ENCODE data around the gene UBASH3A.

UBASH3A gene

DNA sequence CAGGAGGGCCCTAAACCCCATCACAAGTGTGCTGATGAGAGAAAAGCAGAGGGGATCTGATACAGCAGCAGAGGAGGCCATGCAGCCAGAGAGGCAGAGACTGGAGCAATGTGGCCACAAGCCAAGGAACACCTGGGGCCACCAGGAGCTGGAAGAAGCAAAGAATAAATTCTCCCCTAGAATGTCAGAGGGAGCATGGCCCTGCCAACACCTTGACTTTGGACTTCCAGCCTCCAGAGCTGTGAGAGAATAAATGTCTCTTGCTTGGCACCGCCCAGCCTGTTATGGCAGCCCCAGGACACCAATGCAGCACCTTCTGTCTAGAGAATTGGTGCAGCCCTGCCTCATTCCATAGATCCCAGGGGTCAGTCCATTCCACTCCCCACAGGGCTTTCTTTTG lies 25.3 kb downstream of the UBASH3A start:
- no peak for DNase-seq (ENCODE audit: low read depth in 1 of 2, low spot score in 1 of 2)

DNA sequence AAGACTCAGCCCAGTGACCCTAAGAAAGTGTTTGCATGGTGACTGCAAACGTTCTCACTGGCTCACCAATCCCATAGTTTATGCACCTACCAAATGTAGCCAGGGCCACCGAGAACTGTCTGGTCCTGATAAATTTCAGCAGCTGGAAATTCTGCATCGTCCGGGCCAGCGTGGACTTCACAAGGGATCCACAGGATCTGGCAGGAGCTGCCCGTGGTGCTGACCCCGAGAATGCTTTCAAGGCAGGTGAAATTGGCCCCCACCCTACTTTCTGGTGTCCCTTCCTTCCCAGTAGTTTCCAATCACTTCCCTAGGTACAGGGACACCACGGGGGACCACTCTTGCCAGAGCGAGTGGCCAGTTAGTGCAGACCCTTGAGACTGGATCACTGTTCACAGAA lies 26.2 kb downstream of the UBASH3A start:
- DNase-seq (ENCODE audit: low read depth in 1 of 2, low spot score in 1 of 2), result no peak

DNA sequence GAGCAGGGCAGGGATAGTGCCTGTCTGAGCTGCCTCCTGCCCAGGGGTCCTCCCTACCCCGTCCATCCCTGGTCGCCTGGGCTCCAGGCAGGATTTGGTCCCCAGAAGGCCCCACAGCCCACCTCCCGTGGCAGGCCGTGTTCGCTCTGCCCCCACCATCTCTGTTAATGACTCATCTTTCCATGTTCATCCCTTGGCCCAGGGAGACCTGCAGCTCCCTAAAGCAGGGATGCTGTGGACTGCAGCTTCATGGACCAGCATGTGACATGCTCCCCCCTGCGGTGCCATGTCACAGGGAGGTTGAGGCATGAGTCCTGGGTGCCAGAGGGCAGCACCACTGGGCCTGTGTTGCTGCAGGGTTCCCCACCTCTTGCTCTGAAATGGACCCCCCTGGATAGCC lies 26.8 kb downstream of the UBASH3A start:
- DNase-seq (ENCODE audit: low read depth in 1 of 2, low spot score in 1 of 2), result no peak

DNA sequence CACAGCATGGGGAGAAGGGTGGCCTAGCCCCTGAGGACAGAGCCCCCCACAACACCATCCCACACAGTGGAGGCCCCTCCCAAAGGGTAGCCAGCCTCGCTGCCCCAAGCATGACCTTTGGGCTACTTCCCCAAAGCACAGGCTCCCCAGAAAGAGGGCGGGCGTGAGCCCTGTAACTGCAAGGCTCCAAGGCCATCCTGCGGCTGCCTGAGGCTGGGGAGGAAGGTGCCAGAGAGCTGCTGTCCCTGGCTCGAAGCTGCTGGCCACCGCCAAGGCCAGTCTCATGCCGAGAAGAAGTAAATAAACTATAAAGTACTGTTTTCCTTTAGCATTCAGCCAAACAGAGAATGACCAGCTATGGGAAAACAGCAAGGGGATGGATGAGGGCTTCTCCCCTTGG lies 27.5 kb downstream of the UBASH3A start:
- DNase-seq (ENCODE audit: low read depth in 1 of 2, low spot score in 1 of 2), result no peak

DNA sequence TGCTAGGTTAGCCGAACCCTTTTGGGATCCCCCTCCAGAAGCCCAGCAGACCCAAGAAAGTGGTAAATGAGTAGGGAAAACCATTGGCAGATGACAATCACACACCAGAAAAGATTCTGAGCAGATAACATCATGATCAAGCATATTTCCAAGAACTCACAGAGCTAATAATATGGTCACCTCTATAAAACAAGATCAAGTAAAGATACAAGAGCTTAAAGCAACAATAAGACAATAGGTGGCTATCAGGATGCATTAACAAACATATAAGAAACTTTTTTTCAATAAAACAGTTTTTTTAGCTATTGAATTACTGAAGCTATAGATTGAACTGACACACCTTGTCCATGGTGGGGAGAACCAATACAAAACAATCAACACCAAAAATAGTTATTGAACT lies 29.0 kb downstream of the UBASH3A start:
- DNase-seq (ENCODE audit: low read depth in 1 of 2, low spot score in 1 of 2), result no peak

DNA sequence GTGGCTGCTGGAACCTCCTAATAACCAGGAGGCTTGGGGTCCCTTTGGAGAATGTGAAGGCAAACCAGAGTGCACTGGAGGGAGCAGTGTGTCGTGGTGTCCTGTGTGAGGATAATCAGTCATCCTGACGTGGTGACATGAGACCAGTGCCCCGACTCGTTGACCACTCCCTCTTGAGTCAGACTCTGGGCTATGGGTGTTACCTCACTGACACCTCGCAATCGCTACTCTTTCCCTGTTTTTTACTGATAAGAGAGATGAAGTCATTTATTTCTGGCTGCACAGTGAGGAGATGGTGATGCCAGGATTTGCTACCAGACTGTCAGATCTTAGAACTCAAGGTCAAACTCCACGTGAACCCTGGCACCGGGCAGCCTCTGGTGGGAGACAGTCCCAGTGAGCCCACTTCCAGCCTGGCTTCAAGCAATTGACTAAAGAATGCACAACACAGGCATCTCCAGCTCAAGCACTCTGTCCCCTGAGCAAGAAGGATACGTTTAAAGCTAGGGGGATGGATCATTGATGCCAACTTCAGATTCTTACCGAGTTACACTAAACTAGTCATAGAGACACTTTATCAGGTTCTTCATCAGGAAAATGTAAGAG lies 30.3 kb downstream of the UBASH3A start:
- no peak for DNase-seq (ENCODE audit: low read depth in 1 of 2, low spot score in 1 of 2)

DNA sequence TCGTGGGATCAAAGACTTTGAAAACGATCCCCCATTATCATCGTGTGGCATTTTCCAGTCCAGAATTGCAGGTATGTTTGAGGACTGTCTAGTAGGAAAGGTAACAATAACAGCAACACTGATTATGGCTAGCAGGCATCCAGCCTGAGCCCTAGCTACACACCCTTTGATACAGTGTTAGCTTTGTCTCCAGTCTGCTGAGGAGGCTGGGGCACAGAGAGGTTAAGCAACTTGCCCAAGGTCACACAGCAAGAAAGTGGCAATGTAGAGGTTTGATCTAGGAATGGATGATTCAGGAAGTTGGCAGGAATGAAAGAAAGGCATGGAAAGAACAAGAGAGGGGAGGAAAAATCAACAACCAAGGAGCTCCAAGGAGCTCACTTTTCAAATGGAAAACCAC lies 31.2 kb downstream of the UBASH3A start:
- DNase-seq (ENCODE audit: low read depth in 1 of 2, low spot score in 1 of 2), result no peak

DNA sequence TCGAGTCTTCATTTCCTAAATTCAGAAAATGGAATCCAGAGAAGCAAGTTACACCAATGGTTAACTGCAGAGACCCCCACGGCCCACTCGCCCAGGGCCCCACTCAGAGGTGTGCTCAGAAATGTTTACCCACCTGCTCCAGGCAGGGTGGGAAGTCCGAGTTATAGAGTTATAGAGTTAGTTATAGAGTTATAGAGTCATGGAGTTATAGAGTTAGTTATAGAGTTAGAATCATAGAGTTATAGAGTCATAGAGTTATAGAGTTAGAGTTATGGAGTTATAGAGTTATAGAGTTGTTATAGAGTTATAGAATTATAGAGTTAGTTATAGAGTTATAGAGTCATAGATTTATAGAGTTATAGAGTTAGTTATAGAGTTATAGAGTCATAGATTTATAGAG lies 31.7 kb downstream of the UBASH3A start:
- DNase-seq (ENCODE audit: low read depth in 1 of 2, low spot score in 1 of 2), result no peak

DNA sequence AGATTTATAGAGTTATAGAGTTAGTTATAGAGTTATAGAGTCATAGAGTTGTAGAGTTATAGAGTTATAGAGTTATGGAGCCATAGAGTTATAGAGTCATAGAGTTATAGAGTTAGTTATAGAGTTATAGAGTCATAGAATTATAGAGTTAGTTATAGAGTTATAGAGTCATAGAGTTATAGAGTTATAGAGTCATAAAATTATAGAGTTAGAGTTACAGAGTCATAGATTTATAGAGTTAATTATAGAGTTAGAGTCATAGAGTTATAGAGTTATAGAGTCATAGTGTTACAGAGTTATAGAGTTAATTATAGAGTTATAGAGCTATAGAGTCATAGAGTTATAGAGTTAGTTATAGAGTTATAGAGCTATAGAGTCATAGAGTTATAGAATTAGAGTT lies 32.1 kb downstream of the UBASH3A start:
- no peak for DNase-seq (ENCODE audit: low read depth in 1 of 2, low spot score in 1 of 2)

DNA sequence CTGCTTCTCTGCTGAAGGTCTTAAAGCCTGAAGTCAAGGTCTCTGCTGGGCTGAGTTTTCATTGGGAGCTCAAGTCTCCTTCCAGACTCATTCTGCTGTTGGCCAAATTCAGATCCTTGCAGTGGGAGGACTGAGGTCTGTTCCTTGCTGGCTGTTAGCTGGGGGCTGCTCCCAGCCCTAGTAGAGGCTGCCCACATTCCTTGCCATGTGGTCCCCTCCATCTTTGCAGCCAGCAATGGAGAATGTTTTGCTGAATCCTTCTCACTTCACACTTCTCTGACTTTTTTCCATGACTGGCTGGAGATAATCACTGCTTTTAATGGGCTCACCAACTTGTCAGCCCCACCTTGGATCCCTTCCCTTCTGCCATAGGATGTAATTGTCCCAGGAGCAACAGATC lies 33.2 kb downstream of the UBASH3A start:
- DNase-seq (ENCODE audit: low read depth in 1 of 2, low spot score in 1 of 2), result no peak

DNA sequence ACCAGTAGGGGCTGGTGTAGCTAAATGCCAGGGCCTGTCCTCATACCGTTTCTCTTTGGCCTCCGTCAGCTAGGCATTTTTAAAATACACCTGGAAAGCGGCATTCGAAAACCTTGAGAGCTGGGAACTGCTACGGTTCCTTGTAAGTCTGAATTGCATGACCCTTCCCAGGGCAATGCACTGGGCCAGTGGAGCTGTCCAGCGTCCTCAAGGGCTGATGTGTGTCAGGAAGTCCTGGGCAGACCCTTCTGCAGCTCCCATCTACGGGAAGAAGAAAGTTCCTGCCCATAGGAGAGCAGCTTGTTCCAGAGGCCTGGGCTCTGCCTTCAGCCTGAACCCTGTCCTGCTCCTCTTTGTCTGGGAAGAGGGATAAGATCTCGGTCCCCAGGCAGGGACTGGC lies 34.1 kb downstream of the UBASH3A start:
- DNase-seq (ENCODE audit: low read depth in 1 of 2, low spot score in 1 of 2), result no peak

DNA sequence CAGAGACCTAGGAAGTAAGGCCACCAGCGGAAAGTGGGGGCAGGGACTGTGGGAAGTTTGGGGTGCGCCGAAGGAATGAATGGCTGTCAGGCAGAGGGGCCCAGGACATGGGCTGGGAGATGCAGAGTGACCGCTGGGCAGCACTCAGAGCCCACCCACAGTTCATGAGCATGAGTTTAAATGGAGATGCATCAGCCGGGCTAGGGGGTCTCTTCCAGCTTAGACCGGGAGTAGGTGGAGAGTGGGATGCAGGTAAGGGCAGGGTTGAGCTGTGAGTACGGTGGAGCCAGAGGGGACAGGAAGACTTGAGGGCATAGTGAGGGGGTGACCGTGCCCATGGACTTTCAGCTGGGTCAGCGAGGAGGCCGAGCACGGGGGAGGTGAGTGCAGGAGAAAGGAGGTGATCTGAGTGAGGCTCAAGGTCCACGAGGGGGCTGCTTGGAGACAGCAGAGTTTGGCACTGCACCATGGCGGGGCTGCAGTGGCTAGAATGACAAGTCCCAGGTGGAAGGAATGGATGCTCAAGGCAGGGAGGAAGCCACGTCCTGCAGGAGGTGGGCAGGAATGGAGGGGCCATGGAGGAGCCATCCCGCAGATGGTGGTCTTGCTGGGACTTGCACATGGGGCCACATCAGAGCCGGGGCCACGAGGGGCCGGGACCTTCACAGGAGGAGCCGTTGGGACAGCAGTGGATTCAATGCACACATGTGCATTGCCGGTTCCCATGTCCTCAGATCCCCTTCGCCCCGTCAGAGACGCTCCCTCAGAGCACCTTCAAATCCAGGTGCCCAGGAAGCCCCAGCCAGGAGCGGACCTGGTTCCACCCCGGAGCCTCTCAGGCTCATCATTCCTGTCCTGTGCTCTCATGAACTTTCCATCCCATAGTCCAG lies 34.9 kb downstream of the UBASH3A start:
- DNase-seq (ENCODE audit: low read depth in 1 of 2, low spot score in 1 of 2), result no peak

DNA sequence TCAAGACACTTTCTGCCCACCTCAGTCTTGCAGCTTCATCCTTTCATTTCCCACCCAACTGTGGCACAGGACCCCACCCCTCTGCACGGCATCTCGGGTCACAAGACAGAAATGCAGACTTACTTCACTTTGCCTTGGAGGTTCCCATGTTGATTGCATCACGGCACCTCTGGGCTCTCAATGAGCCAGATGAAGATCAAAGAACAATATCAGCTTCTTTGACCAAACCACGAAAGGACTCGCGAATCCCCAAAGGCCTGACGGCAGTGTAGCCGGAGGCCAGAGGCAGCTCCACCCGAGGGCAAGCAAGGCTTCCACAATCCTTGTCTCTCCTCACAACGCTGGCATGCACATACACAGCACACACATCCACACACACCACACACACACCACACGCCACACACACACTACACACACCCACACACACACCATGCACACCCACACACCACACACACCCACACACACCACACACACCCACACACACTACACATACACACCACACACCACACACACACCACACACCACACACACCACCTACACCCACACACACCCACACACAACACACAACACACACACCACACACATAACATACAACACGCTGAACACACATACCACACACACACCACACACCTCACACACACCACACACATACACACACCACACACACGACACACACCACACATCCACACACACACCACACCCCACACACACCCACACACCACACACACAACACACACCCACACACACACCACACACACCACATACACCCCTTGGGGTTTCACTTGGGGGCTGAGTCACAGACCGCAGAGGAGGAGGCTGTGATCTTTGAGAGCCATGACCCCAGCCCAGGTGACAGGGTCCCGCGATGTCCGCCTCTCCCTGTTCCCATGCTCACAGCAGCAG lies 35.8 kb downstream of the UBASH3A start:
- DNase-seq (ENCODE audit: low read depth in 1 of 2, low spot score in 1 of 2), result no peak

DNA sequence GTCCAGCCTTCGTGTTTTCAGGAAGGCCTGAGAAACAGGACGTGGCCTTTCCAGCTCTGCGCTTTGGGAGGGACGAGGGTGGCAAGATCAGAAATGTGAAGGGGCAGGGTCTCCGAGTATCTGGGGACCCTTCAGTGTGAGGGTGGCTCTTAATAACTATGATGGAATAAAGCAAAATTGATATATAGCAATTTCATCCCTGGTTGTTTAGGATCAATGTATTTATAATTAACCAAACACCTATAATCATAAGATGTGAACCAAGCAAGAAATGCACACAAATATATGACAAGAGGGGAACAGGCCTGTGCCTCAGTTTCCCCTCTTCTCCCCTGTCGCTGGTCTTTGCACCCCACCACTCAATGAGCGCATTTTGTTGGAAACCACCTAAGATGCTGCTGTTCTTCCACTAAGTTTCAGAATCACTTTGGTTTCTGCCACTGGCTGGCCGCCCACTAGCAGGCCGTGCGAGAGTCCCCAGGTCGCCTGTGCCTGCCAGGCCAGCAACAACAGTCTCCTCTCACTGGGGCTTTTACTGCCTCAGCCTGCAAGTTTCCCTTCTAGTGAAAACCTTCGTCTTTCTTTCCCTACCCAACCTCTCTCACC lies 36.6 kb downstream of the UBASH3A start:
- no peak for DNase-seq (ENCODE audit: low read depth in 1 of 2, low spot score in 1 of 2)

DNA sequence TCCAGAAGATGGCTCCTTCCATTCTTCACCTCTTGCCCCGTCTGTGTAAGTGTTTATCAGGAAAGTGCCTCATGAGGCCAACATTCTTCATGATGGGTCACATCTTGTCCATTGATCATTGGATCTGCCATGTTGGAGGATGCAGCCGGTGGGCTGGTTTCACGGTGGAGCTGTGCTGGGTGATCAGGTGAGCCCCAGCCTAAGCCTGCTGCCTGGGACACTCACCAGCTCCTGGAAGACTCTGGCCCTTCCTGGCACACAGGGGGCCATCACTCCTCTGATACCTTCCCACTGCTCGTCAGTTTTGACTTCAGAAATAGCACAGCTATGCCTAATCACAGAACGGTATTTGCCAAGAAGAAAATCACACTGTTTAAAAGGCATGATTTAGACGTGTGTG lies 38.3 kb downstream of the UBASH3A start:
- DNase-seq (ENCODE audit: low read depth in 1 of 2, low spot score in 1 of 2), result no peak

DNA sequence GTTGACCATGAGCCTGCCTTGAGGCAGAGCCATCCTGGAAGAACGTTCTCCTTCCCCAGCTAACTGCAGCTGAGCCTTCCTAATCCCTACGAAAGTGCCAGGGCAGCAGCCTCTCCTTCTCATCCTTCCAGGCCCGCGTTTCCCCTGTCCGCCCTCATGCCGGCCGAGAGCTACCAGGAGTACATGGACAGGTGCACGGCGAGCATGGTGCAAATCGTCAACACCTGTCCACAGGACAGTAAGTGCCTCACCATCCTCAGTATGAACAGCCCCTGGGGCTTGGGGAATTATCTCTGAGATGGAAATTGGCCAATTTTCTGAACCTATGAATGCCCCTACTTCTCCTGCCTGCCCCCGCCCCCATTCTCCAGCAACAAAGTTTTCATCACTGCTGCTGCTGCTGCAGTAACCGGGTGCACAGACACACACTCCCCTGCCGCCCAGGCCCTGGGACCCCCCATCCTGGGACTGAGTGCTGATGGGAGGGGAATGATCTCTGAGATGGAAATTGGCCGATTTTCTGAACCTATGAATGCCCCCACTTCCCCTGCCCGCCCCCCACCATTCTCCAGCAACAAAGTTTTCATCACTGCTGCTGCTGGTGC lies 39.6 kb downstream of the UBASH3A start:
- no peak for DNase-seq (ENCODE audit: low read depth in 1 of 2, low spot score in 1 of 2)

DNA sequence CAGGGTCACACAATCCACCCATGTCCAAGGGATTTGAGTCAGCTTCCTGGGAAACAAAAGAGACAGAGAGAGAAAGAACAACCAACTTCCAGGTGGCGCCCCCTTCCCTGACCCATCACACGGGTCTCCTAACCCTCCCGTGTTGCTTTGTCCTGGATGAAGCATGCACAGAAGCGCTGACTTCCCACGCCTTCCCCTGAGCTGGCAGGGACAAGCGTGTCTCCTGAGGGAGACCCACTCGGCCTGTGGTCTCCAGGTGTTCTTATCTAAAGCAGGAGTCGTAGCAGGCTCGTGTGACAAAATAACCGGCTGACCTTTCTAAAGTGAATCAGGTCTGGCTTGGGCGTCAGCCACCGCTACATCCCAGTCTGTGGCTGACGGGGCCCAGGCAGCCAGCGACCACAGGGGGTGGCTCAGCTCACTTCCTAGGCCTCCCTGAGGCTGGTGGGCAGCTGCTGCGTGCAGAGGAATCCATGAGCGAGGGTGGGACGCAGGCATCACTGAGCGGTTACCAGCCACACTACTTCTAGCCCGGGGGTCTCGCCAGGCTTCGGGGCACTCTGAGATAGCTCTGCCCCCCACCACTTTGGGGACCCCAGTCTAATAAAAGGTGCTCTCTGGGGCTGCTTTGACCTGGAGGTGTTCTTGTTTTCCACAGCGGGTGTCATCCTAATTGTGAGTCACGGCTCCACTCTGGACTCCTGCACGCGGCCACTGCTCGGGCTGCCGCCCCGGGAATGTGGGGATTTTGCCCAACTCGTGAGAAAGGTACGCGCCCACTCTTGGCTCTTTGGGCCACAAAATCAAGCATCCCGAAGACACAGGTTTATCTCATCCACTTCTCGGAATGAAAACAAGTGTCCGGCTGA lies 40.4 kb downstream of the UBASH3A start:
- DNase-seq (ENCODE audit: low read depth in 1 of 2, low spot score in 1 of 2), result no peak

DNA sequence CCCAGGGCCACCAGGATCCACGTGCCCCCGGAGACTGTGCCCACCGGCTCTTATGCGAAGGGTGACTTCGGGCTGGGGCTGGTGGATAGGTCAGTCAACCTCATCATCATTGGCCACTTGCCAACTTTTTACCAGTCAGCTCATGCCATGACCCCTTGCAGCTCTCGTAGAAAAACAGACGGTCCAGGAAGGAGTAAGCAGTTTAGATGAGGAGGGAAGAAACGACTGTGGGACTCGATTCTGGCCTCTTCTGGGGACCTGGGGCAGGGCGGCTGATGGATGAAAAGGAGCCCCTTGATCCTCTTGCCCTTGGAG lies 41.0 kb downstream of the UBASH3A start:
- no peak for DNase-seq (ENCODE audit: low read depth in 1 of 2, low spot score in 1 of 2)

DNA sequence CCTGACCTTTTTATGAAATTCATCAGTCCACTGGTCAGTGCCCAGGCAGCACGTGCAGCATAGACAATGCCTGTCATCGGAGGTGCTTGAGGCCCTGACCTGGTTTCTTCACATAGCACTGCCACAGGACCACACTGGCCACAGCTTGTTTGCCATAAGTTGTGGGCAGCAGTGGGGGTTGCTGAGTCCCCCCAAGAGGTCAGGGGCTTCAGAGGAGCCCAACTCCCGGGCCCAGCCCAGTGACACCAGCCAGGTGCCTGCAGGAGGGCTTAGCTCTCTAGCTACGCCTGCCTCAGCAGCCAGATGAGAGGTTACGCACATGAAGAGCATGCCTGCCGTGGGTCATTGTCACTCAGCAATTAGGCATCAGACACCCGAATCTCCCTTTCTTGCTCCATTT lies 41.6 kb downstream of the UBASH3A start:
- no peak for DNase-seq (ENCODE audit: low read depth in 1 of 2, low spot score in 1 of 2)

DNA sequence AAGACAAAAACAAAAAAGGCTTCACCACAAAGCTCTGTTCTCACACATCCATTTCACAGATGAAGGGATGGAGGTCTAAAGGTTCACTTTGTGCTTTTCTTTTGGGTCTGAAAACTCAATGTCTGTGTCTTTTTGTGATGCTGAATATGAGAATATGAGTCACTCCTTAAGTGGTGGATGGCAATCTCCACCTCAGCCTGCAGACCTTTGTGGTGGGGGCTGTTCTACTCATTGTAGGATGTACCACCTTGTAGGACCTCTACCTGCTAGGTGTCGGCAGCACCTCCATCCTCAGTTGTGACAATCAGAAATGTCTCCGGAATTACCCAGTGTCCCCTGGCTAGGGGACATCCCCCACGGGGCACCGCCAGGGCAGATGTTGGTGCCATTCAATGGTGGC lies 42.8 kb downstream of the UBASH3A start:
- no peak for DNase-seq (ENCODE audit: low read depth in 1 of 2, low spot score in 1 of 2)
